Measurements from ENCODE around the gene SLAMF8.

Gene SLAMF8

GRCh38 chr1:159826441-159827101 is at the start of gene SLAMF8:
Gene SLAMF8, plus strand, starts transcription at chr1:159826873. Its CDS starts 26 bp downstream, at chr1:159826899.
- Histone ChIP-seq H3K4me3 (ENCODE audit: insufficient read length, low read depth) (no peak within 1 kb of the TSS), H3K9ac (ENCODE audit: insufficient read length, low read depth) (no peak within 1 kb of the TSS), H3K36me3 (ENCODE audit: insufficient read depth, insufficient read length, low read length) (no peaks in the 10 kb centered on the region), H3K4me1 (ENCODE audit: insufficient read depth, insufficient read length) (peaks cover 6% of the 10 kb centered on the region), H3K27me3 (ENCODE audit: insufficient read depth, insufficient read length) (peaks cover 21% of the 10 kb centered on the region), H3K9me3 (ENCODE audit: insufficient read depth, low read length) (no peaks in the 10 kb centered on the region)
- DNase-seq (ENCODE audit: low read depth, low spot score): no peak
- TF ChIP-seq SUZ12 (IDR thresholded peaks at IDR 0.05; ENCODE audit: extremely low read depth, insufficient read depth, insufficient read length) (no peak), ZNF274 (IDR thresholded peaks at IDR 0.05; ENCODE audit: low read depth, low read length) (no peak), YY1 (IDR thresholded peaks at IDR 0.05; ENCODE audit: insufficient read depth, insufficient read length) (no peak)

- H3K36me3 ChIP-seq (ENCODE audit: insufficient read depth, insufficient read length, low read length): peaks cover 15% of the 10 kb centered on the region
- no peak for DNase-seq (ENCODE audit: low read depth, low spot score)
- TF ChIP-seq ZNF274 (IDR thresholded peaks at IDR 0.05; ENCODE audit: low read depth, low read length) (no peak), SUZ12 (IDR thresholded peaks at IDR 0.05; ENCODE audit: extremely low read depth, insufficient read depth, insufficient read length) (no peak)
These were observed 48.4 kb upstream of the SLAMF8 start for GRCh38 chr1:159778266-159778665.

GRCh38 chr1:159779403-159779851 is 47.2 kb upstream of the SLAMF8 start:
- Histone ChIP-seq H3K27me3 (ENCODE audit: insufficient read depth, insufficient read length) (no peaks in the 10 kb centered on the region), H3K9ac (ENCODE audit: insufficient read length, low read depth) (no peak overlapping the region), H3K9me3 (ENCODE audit: insufficient read depth, low read length) (peaks cover 24% of the 10 kb centered on the region), H3K4me3 (ENCODE audit: insufficient read length, low read depth) (no peak overlapping the region), H3K36me3 (ENCODE audit: insufficient read depth, insufficient read length, low read length) (peaks cover 15% of the 10 kb centered on the region), H3K4me1 (ENCODE audit: insufficient read depth, insufficient read length) (peaks cover 5% of the 10 kb centered on the region)
- TF ChIP-seq ZNF274 (IDR thresholded peaks at IDR 0.05; ENCODE audit: low read depth, low read length) (no peak), SUZ12 (IDR thresholded peaks at IDR 0.05; ENCODE audit: extremely low read depth, insufficient read depth, insufficient read length) (no peak), YY1 (IDR thresholded peaks at IDR 0.05; ENCODE audit: insufficient read depth, insufficient read length) (no peak)
- no peak for DNase-seq (ENCODE audit: low read depth, low spot score)

More at GRCh38 chr1:159778266-159778665, 48.4 kb upstream of the SLAMF8 start:
- Histone ChIP-seq H3K4me3 (ENCODE audit: insufficient read length, low read depth) (no peak overlapping the region), H3K9me3 (ENCODE audit: insufficient read depth, low read length) (peaks cover 16% of the 10 kb centered on the region), H3K27me3 (ENCODE audit: insufficient read depth, insufficient read length) (no peaks in the 10 kb centered on the region), H3K9ac (ENCODE audit: insufficient read length, low read depth) (no peak overlapping the region), H3K4me1 (ENCODE audit: insufficient read depth, insufficient read length) (no peaks in the 10 kb centered on the region)

DNA sequence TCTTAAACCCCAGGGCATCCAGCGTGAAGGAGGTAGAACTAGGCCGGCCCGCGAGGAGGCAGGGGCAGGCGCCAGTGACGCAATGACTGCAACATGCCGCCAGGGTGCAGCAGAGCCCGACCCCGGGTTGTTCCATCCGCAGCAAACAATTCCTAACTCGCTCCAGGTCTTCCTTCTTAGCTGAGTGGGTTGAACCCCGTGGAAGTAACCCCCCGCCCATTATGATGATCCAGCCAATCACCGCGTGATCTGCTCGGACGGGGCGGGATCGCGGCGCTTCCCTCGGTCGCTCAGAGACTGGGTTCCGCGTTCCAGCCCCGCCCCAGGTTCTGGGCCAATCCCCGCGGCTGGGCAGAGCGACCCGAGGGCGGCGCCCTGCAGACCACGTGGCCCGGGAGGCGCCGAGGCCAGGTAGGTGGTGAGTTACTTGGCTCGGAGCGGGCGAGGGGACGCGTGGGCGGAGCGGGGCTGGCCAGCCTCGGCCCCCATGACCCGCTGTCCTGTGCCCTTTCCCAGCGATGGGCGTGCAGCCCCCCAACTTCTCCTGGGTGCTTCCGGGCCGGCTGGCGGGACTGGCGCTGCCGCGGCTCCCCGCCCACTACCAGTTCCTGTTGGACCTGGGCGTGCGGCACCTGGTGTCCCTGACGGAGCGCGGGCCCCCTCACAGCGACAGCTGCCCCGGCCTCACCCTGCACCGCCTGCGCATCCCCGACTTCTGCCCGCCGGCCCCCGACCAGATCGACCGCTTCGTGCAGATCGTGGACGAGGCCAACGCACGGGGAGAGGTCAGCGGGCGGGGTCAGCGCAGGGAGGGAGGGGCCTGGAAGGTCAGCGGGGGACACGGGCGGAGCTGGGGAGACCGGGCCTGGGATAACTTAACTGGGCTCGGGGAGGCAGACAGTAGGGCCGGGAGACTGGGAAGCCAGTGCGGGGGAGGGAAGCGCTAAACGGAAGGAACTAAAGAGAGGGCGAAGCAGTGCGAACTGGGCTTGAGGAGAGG is 45.8 kb upstream of the SLAMF8 start, which contains the start of gene DUSP23:
DUSP23 (plus strand) TSS at position 380 of the 1,000 bp plus-strand sequence; CDS start at position 519, 139 bp downstream.
- Histone ChIP-seq H3K36me3 (ENCODE audit: insufficient read depth, insufficient read length, low read length) (peaks cover 15% of the 10 kb centered on the region), H3K9me3 (ENCODE audit: insufficient read depth, low read length) (peaks cover 31% of the 10 kb centered on the region), H3K27me3 (ENCODE audit: insufficient read depth, insufficient read length) (no peaks in the 10 kb centered on the region), H3K4me1 (ENCODE audit: insufficient read depth, insufficient read length) (peaks cover 5% of the 10 kb centered on the region), H3K4me3 (ENCODE audit: insufficient read length, low read depth) (peak within 1 kb of the TSS; percentile 72), H3K9ac (ENCODE audit: insufficient read length, low read depth) (peak within 1 kb of the TSS; percentile 68)
- DNase-seq (ENCODE audit: low read depth, low spot score): peak; percentile 99
- TF ChIP-seq YY1 (IDR thresholded peaks at IDR 0.05; ENCODE audit: insufficient read depth, insufficient read length) (no peak), SUZ12 (IDR thresholded peaks at IDR 0.05; ENCODE audit: extremely low read depth, insufficient read depth, insufficient read length) (no peak), ZNF274 (IDR thresholded peaks at IDR 0.05; ENCODE audit: low read depth, low read length) (no peak)

- H3K36me3 ChIP-seq (ENCODE audit: insufficient read depth, insufficient read length, low read length): peaks cover 15% of the 10 kb centered on the region
- H3K9ac ChIP-seq (ENCODE audit: insufficient read length, low read depth): no peak overlapping the region
- peaks cover 31% of the 10 kb centered on the region for H3K9me3 ChIP-seq (ENCODE audit: insufficient read depth, low read length)
- H3K4me3 ChIP-seq (ENCODE audit: insufficient read length, low read depth): peak overlapping the region; percentile 72
- H3K4me1 ChIP-seq (ENCODE audit: insufficient read depth, insufficient read length): peaks cover 5% of the 10 kb centered on the region
- TF ChIP-seq YY1 (IDR thresholded peaks at IDR 0.05; ENCODE audit: insufficient read depth, insufficient read length) (no peak), SUZ12 (IDR thresholded peaks at IDR 0.05; ENCODE audit: extremely low read depth, insufficient read depth, insufficient read length) (no peak), ZNF274 (IDR thresholded peaks at IDR 0.05; ENCODE audit: low read depth, low read length) (no peak)
- DNase-seq (ENCODE audit: low read depth, low spot score): no peak
- H3K27me3 ChIP-seq (ENCODE audit: insufficient read depth, insufficient read length): no peaks in the 10 kb centered on the region
These were observed 44.7 kb upstream of the SLAMF8 start for GRCh38 chr1:159781992-159782391.

DNA sequence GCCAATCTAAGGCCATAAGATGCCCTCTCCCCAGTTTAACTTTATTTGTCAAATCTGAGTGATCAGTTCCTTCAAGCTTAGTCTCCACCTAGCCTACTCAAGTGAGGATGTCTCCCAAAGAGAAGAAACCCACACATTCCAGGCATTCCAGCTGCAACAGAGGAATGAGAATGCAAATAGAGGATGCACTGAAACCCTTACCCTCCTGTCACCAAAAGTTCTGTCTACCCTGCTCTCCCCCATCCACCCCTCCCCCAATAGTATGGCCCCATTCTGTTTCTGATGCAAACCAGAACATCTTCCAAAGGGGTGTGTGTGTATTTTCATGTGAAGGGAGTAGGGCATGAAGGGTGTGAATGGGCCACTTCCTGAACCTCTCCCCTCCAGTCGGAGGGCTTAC is 42.9 kb upstream of the SLAMF8 start:
- no peak overlapping the region for H3K4me3 ChIP-seq (ENCODE audit: insufficient read length, low read depth)
- peaks cover 31% of the 10 kb centered on the region for H3K9me3 ChIP-seq (ENCODE audit: insufficient read depth, low read length)
- peaks cover 5% of the 10 kb centered on the region for H3K4me1 ChIP-seq (ENCODE audit: insufficient read depth, insufficient read length)
- no peak overlapping the region for H3K9ac ChIP-seq (ENCODE audit: insufficient read length, low read depth)
- peaks cover 15% of the 10 kb centered on the region for H3K36me3 ChIP-seq (ENCODE audit: insufficient read depth, insufficient read length, low read length)
- TF ChIP-seq YY1 (IDR thresholded peaks at IDR 0.05; ENCODE audit: insufficient read depth, insufficient read length): no peak
- no peaks in the 10 kb centered on the region for H3K27me3 ChIP-seq (ENCODE audit: insufficient read depth, insufficient read length)
- DNase-seq (ENCODE audit: low read depth, low spot score): peak; percentile 76

DNA sequence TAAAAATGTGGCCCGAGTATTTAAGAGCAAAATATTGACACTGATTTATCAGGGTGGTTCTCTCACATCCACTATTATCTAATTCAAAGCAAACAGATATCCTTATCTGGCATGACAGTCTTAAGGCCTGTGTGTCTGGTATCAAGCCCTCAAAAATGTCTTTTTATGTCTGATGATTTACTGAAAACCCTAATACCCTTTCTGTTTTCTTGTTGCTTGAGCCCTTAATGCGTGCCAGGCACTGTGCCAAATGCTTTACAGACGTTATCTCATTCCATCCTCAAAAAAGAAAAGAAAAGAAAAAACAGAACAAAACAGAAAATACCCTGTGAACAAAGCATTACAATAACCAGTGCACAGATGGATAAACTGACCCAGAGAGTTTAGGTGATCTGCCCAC is 40.2 kb upstream of the SLAMF8 start:
- TF ChIP-seq YY1 (IDR thresholded peaks at IDR 0.05; ENCODE audit: insufficient read depth, insufficient read length) (no peak), SUZ12 (IDR thresholded peaks at IDR 0.05; ENCODE audit: extremely low read depth, insufficient read depth, insufficient read length) (no peak), ZNF274 (IDR thresholded peaks at IDR 0.05; ENCODE audit: low read depth, low read length) (no peak)
- Histone ChIP-seq H3K27me3 (ENCODE audit: insufficient read depth, insufficient read length) (no peaks in the 10 kb centered on the region), H3K4me3 (ENCODE audit: insufficient read length, low read depth) (no peak overlapping the region), H3K9ac (ENCODE audit: insufficient read length, low read depth) (no peak overlapping the region), H3K4me1 (ENCODE audit: insufficient read depth, insufficient read length) (peaks cover 5% of the 10 kb centered on the region), H3K9me3 (ENCODE audit: insufficient read depth, low read length) (peaks cover 31% of the 10 kb centered on the region), H3K36me3 (ENCODE audit: insufficient read depth, insufficient read length, low read length) (peaks cover 15% of the 10 kb centered on the region)
- no peak for DNase-seq (ENCODE audit: low read depth, low spot score)

Measured in NT2/D1 (cell line).